ENCODE results near the gene BACE1.

DNA sequence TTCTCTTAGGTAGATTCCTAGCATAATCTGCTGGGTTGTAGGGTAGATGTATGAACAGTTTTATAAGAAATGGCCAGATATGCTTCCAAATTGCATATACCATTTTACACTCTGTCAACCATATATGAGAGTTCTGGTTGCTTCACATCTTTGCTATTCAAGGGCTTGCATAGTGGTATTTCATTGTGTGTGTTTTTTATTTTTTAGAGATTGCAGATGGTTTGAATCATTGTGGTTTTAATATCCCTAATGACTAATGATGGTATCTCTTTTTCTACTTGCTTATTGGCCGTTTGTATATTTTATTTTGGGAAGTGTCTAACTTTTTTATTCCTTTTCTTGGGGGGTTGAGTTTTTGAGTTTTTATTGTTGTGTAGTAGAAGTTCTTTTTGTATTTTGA lies 56.6 kb downstream of the BACE1 start:
- TF ChIP-seq TAF1 (conservative IDR thresholded peaks at IDR 0.05) = no peak
- TF ChIP-seq, protein P1, sequence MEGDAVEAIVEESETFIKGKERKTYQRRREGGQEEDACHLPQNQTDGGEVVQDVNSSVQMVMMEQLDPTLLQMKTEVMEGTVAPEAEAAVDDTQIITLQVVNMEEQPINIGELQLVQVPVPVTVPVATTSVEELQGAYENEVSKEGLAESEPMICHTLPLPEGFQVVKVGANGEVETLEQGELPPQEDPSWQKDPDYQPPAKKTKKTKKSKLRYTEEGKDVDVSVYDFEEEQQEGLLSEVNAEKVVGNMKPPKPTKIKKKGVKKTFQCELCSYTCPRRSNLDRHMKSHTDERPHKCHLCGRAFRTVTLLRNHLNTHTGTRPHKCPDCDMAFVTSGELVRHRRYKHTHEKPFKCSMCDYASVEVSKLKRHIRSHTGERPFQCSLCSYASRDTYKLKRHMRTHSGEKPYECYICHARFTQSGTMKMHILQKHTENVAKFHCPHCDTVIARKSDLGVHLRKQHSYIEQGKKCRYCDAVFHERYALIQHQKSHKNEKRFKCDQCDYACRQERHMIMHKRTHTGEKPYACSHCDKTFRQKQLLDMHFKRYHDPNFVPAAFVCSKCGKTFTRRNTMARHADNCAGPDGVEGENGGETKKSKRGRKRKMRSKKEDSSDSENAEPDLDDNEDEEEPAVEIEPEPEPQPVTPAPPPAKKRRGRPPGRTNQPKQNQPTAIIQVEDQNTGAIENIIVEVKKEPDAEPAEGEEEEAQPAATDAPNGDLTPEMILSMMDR (IDR thresholded peaks at IDR 0.05; ENCODE audit: low read depth, low read length, missing input control) = no peak
- no peak for TF ChIP-seq RXRA (IDR thresholded peaks at IDR 0.05)
